Spleen (tissue), 7 donors: ENCODE measurements around the gene CEP131.

Experiments used
- CTCF ChIP-seq, 11 experiments: fragments of 200-600 bp in 7 of 11; fragments of 450-650 bp in 4 of 11; sonication (generic) in 4 of 11; IDR thresholded peaks in 8 of 11; conservative IDR thresholded peaks in 3 of 11; 1 replicate in 7 of 11; 2 replicates in 4 of 11; pipeline versions ENCODE4 v1.4.0 to v1.8.0; 2016 to 2021; ENCODE audit warnings: antibody characterized with exemption in 11 of 11, inconsistent platforms in 4 of 11, mild to moderate bottlenecking in 1 of 11
- POLR2A ChIP-seq, 3 donors: fragments of 450-650 bp; IDR thresholded peaks; one replicate each; pipeline ENCODE4 v1.5.1; 2017; ENCODE audit warnings: antibody characterized with exemption in 3 of 3, mild to moderate bottlenecking in 1 of 3
- donor health status: DM: no; HTN: no; CAD: no; lungs with moderate emphysema.
- donor health status: DM: no; HTN: no; CAD: no.
- donor health status: DM: no; HTN: no; CAD: no.

DNA sequence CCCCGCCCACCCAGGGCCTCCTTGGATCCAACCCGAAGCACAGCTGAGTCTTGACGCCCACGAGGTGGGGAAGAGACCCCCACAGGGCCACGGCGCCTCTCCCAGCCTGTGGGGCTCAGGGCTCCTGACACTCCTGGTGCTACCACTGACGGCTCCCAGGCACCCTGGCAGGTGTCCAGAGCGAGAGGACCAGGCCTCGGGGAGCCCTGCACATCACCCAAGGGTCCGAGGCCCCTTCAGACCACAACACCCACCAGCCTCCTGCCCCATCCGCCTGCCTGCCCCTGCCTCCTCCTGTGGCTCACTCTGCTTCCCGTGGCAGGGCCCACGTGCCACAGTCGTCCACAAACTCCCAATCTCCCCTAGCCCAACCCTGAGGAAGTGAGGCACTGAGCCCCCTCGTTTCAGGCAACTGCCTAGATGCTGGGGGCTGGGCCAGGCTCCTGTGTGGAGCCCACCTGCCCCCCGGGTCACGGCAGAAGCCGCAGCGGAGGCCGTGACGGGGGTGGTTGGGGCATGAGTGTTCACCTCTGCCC is 28.5 kb downstream of the CEP131 start:
- TF ChIP-seq POLR2A (IDR thresholded peaks at IDR 0.05): no peak
- TF ChIP-seq CTCF (IDR thresholded peaks at IDR 0.05 in 8 of 11, conservative IDR thresholded peaks at IDR 0.05 in 3 of 11): no peak
